Keratinocyte (primary cell): ENCODE measurements around the gene PGAP3.

ENCODE experiments used
- CTCF ChIP-seq, 3 experiments: IDR thresholded peaks in 1 of 3; conservative IDR thresholded peaks in 1 of 3; optimal IDR thresholded peaks in 1 of 3; 2 replicates in 2 of 3; 3 replicates in 1 of 3; pipeline versions ENCODE3 to v1.5.1; 2011; ENCODE audit warnings: low read length in 3 of 3, mild to moderate bottlenecking in 3 of 3, moderate library complexity in 2 of 3, control low read depth in 1 of 3, inconsistent platforms in 1 of 3; ENCODE audit not compliant: insufficient read depth in 2 of 3; ENCODE audit errors: extremely low read depth in 1 of 3
- EZH2 ChIP-seq: IDR thresholded peaks from one replicate; pipeline ENCODE4 v1.6.1; 2012; ENCODE audit warnings: inconsistent platforms, mild to moderate bottlenecking, low read length, moderate library complexity

DNA sequence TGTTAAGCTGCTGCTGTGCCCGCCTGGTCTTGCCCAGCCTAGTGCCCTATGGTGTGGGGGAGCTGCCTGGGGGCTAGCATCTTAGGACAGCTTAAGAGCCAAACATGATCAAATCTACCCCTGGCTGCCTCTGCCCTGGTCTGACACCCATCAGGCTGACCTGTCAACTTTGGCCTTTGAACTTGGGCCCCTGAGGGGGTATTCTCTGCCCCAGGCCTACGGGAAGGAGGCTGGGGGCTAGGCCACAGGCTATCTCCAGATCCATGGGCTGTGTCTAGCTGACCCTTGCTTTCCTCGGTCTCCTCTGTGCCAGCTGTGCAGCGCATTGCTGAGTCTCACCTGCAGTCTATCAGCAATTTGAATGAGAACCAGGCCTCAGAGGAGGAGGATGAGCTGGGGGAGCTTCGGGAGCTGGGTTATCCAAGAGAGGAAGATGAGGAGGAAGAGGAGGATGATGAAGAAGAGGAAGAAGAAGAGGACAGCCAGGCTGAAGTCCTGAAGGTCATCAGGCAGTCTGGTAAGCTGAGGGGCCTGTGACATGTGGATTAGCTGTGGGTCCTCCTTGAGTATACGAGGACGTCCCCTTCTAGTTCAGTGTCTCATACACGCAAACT lies 54.2 kb downstream of the PGAP3 start:
- TF ChIP-seq CTCF (optimal IDR thresholded peaks at IDR 0.05 in 1 of 3, IDR thresholded peaks at IDR 0.05 in 1 of 3, conservative IDR thresholded peaks at IDR 0.05 in 1 of 3; ENCODE audit: extremely low read depth in 1 of 3, insufficient read depth in 2 of 3, low read length in 3 of 3) (no peak), EZH2 (no peak)
